LNCaP clone FGC (cell line): ENCODE measurements around the gene ZNF582.

ENCODE experiments used
- DNase-seq: peaks from one replicate; pipeline ENCODE4 v3.0.0-alpha.2; 2011; ENCODE audit warnings: low read depth
- H3K4me3 ChIP-seq: 2 replicates; pipeline ENCODE4 v1.5.1; 2011; ENCODE audit warnings: mild to moderate bottlenecking, low read depth, low read length, control low read depth
- TF ChIP-seq, protein P1 (sequence below): IDR thresholded peaks from 2 replicates; pipeline ENCODE4 v1.5.1; 2012; ENCODE audit warnings: mild to moderate bottlenecking; ENCODE audit not compliant: control insufficient read depth, insufficient read depth; ENCODE audit errors: extremely low read depth

The ZNF582 gene

GRCh38 chr19:56393119-56394012, at the start of gene ZNF582:
TSS of gene ZNF582 (minus strand) at chr19:56393534. CDS start at chr19:56391752, 1,782 bp downstream.
- TF ChIP-seq, protein P1, sequence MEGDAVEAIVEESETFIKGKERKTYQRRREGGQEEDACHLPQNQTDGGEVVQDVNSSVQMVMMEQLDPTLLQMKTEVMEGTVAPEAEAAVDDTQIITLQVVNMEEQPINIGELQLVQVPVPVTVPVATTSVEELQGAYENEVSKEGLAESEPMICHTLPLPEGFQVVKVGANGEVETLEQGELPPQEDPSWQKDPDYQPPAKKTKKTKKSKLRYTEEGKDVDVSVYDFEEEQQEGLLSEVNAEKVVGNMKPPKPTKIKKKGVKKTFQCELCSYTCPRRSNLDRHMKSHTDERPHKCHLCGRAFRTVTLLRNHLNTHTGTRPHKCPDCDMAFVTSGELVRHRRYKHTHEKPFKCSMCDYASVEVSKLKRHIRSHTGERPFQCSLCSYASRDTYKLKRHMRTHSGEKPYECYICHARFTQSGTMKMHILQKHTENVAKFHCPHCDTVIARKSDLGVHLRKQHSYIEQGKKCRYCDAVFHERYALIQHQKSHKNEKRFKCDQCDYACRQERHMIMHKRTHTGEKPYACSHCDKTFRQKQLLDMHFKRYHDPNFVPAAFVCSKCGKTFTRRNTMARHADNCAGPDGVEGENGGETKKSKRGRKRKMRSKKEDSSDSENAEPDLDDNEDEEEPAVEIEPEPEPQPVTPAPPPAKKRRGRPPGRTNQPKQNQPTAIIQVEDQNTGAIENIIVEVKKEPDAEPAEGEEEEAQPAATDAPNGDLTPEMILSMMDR, result peak; percentile 88
- DNase-seq, result peak; percentile 90
- H3K4me3 ChIP-seq, result peak within 1 kb of the TSS; percentile 77

GRCh38 chr19:56441206-56441792, 48.0 kb upstream of the ZNF582 start:
- H3K4me3 ChIP-seq, result no peak overlapping the region
- no peak for DNase-seq
- TF ChIP-seq, protein P1, result no peak

DNA sequence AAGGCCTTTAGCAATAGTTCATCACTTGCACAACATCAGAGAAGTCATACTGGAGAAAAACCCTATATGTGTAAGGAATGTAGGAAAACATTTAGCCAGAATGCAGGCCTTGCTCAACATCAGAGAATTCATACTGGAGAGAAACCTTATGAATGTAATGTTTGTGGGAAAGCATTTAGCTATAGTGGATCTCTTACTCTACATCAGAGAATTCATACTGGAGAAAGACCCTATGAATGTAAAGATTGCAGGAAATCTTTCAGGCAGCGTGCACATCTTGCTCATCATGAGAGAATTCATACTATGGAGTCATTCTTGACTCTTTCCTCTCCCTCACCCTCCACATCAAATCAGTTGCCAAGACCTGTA, 30.6 kb upstream of the ZNF582 start:
- TF ChIP-seq, protein P1, result no peak
- no peak for DNase-seq
- no peak overlapping the region for H3K4me3 ChIP-seq

GRCh38 chr19:56423276-56423984, 30.1 kb upstream of the ZNF582 start:
- no peak for DNase-seq
- TF ChIP-seq, protein P1, result no peak
- no peak overlapping the region for H3K4me3 ChIP-seq

DNA sequence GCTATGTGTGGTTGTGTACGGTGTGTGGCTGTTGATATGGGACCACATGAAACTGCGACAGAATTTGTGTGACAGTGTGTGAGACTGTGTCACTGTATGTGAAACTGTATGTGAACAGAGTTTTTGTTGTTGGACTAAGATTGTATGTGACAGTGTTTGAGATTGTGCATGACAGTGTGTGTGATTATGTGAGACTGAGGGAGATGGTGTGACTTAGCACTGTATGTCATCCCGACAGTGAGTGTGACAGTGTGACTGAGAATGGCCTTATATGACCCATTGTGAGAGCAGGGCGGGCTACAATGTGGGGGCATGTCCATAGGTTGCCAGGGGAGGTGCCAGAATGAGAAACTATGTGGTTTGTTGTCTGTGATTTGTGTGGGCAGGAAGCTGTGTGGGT, 11.7 kb upstream of the ZNF582 start:
- H3K4me3 ChIP-seq, result peak overlapping the region; percentile 67
- TF ChIP-seq, protein P1, result no peak
- DNase-seq, result no peak

DNA sequence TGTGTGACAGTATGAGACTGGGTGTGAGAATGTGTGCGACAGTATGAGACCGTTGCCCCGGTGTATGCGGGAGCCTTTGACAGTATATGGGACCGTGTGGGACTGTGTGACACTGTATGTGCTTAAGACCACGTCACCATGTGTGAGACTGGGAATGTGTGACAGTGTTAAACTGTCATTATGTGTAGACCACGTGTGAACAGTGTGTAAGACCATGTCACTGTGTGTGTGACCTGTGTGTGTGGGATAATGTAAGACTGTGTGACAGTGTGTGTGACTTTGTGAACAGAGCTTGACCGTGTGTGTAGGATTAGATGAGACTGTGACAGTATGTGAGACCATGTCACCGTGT, 11.3 kb upstream of the ZNF582 start:
- TF ChIP-seq, protein P1, result no peak
- DNase-seq, result no peak
- H3K4me3 ChIP-seq, result peak overlapping the region; percentile 67
